GM23338 (cell line): ENCODE data around the gene MMP25. TPM values are rescaled to one million over a fixed set of nuclear protein-coding genes. Genes with fewer than 3 reads are reported as not detected.

ENCODE experiments used
- ATAC-seq: fragments of 200-7000 bp; cut with Tn5 transposase; 3 replicates; pipeline ENCODE4 v1.9.1; 2020
- DNase-seq: peaks from one replicate; pipeline ENCODE4 v3.0.0-alpha.2; 2015; ENCODE audit warnings: low spot score
- H2AFZ ChIP-seq: fragments of 200-600 bp; sonication (generic); 2 replicates; pipeline ENCODE4 v1.8.0; 2016; ENCODE audit warnings: antibody characterized with exemption, mild to moderate bottlenecking, moderate library complexity
- H3F3A ChIP-seq: fragments of 200-600 bp; sonication (generic); replicated peaks from 2 replicates; pipeline ENCODE4 v1.8.0; 2017; ENCODE audit warnings: antibody characterized with exemption, mixed run types, low read depth
- H3K27ac ChIP-seq: fragments of 200-600 bp; sonication (generic); 2 replicates; pipeline ENCODE4 v1.6.1; 2016; ENCODE audit warnings: low read depth
- H3K27me3 ChIP-seq: fragments of 200-600 bp; sonication (generic); 2 replicates; pipeline ENCODE4 v1.8.0; 2016; ENCODE audit warnings: mild to moderate bottlenecking, mixed run types, moderate library complexity; ENCODE audit not compliant: insufficient read depth
- H3K36me3 ChIP-seq: fragments of 200-600 bp; sonication (generic); 2 replicates; pipeline ENCODE4 v1.8.0; 2016; ENCODE audit warnings: mild to moderate bottlenecking; ENCODE audit not compliant: insufficient read depth
- H3K4me1 ChIP-seq: fragments of 200-600 bp; sonication (generic); 2 replicates; pipeline ENCODE4 v1.8.0; 2016; ENCODE audit warnings: mild to moderate bottlenecking, moderate library complexity; ENCODE audit not compliant: insufficient read depth
- H3K4me2 ChIP-seq: fragments of 200-600 bp; sonication (generic); 2 replicates; pipeline ENCODE4 v1.7.1; 2017; ENCODE audit warnings: mixed run types
- H3K4me3 ChIP-seq: fragments of 200-600 bp; sonication (generic); 2 replicates; pipeline ENCODE4 v1.6.1; 2016; ENCODE audit warnings: mixed run types
- H3K79me2 ChIP-seq: fragments of 200-600 bp; sonication (generic); replicated peaks from 2 replicates; pipeline ENCODE4 v1.8.0; 2017; ENCODE audit warnings: mild to moderate bottlenecking; ENCODE audit not compliant: insufficient read depth
- H3K9me2 ChIP-seq: fragments of 200-600 bp; sonication (generic); 2 replicates; pipeline ENCODE4 v1.8.0; 2017; ENCODE audit not compliant: insufficient read depth
- H4K20me1 ChIP-seq: fragments of 200-600 bp; sonication (generic); replicated peaks from 2 replicates; pipeline ENCODE4 v1.8.0; 2017; ENCODE audit warnings: mild to moderate bottlenecking; ENCODE audit not compliant: insufficient read depth
- H3K27ac Mint-ChIP-seq: 2 replicates; pipeline ENCODE4 v1.8.0; 2020; ENCODE audit warnings: inconsistent platforms, mild to moderate bottlenecking, moderate library complexity, mixed read lengths
- H3K27me3 Mint-ChIP-seq: 3 replicates; pipeline ENCODE4 v1.8.0; 2022; ENCODE audit warnings: low read depth, mild to moderate bottlenecking, moderate library complexity, mixed read lengths, inconsistent platforms; ENCODE audit not compliant: insufficient read depth, poor library complexity
- H3K36me3 Mint-ChIP-seq: 3 replicates; pipeline ENCODE4 v1.8.0; 2021; ENCODE audit warnings: low read depth, mild to moderate bottlenecking, inconsistent platforms, moderate library complexity, mixed read lengths
- H3K4me1 Mint-ChIP-seq: 3 replicates; pipeline ENCODE4 v1.8.0; 2020; ENCODE audit warnings: mild to moderate bottlenecking, inconsistent platforms, mixed read lengths
- H3K4me3 Mint-ChIP-seq: 3 replicates; pipeline ENCODE4 v1.8.0; 2021; ENCODE audit warnings: moderate library complexity, mild to moderate bottlenecking, inconsistent platforms, mixed read lengths
- H3K9me3 Mint-ChIP-seq: 3 replicates; pipeline ENCODE4 v1.8.0; 2020; ENCODE audit warnings: moderate library complexity, mild to moderate bottlenecking, inconsistent platforms, mixed read lengths
- CREB1 ChIP-seq: fragments of 250-450 bp; sonication (Bioruptor Pico); IDR thresholded peaks from 2 replicates; pipeline ENCODE4 v1.5.0; 2020; ENCODE audit warnings: low read depth, mild to moderate bottlenecking, moderate library complexity
- EZH2phosphoT487 ChIP-seq: fragments of 200-600 bp; sonication (generic); IDR thresholded peaks from one replicate; pipeline ENCODE4 v1.8.1; 2018; ENCODE audit warnings: antibody characterized with exemption; ENCODE audit not compliant: unreplicated experiment
- JUNB ChIP-seq: IDR thresholded peaks from one replicate; pipeline ENCODE4 v1.6.1; 2016; ENCODE audit warnings: antibody characterized with exemption; ENCODE audit not compliant: unreplicated experiment
- POLR2AphosphoS5 ChIP-seq: IDR thresholded peaks from 2 replicates; pipeline ENCODE4 v1.6.1; 2016; ENCODE audit warnings: antibody characterized with exemption, low read depth
- REST ChIP-seq: IDR thresholded peaks from one replicate; pipeline ENCODE4 v1.6.1; 2018; ENCODE audit warnings: antibody characterized with exemption; ENCODE audit not compliant: unreplicated experiment
- ZNF114 ChIP-seq: fragments of 250-450 bp; sonication (Bioruptor Pico); IDR thresholded peaks from 2 replicates; pipeline ENCODE4 v1.5.0; 2020; ENCODE audit warnings: mild to moderate bottlenecking, moderate library complexity
- ZNF462 ChIP-seq: fragments of 250-450 bp; sonication (Bioruptor Pico); IDR thresholded peaks from 2 replicates; pipeline ENCODE4 v1.5.0; 2020; ENCODE audit warnings: mild to moderate bottlenecking, moderate library complexity
- polyA plus RNA-seq: library from polyadenylated mRNA; unstranded; fragments of >200 nt; fragmentation: Nextera tagmentation; extraction: Ambion mirVana; gene quantifications from 2 replicates; pipeline ENCODE4 v1.2.1, GENCODE V29; 2016
- total RNA-seq: library from RNA; depleted of rRNA; stranded (reverse); fragments of >200 nt; shearing (Covaris generic); gene quantifications from 2 replicates; pipeline ENCODE4 v1.2.3, GENCODE V29; 2014

MMP25 gene
- total and polyA plus RNA-seq, 2 experiments from 2014 or later, result 7.7 to 15.9 TPM

- TF ChIP-seq ZNF462 (CRISPR knock-in tag) (no peak), EZH2phosphoT487 (no peak), CREB1 (no peak), POLR2AphosphoS5 (no peak), JUNB (no peak)
Measured at GRCh38 chr16:3027489-3027795, 18.9 kb upstream of the MMP25 start (continued).

- Histone ChIP-seq H3K4me1 (peaks cover 27% of the 10 kb centered on the region), H3K36me3 (no peaks in the 10 kb centered on the region), H3K27ac (peak overlapping the region; percentile 84; the same call in 1 of the 2 replicates), H3K79me2 (no peaks in the 10 kb centered on the region; the same call in 1 of the 2 replicates), H3K9me2 (no peaks in the 10 kb centered on the region), H3K27me3 (peaks cover 16% of the 10 kb centered on the region), H4K20me1 (peaks cover 21% of the 10 kb centered on the region), H3K4me3 (peak overlapping the region; percentile 51), H3F3A (peaks cover 48% of the 10 kb centered on the region), H2AFZ (no peak overlapping the region), H3K4me2 (peak overlapping the region; percentile 77)
- Mint-ChIP-seq H3K4me3 (peak overlapping the region; percentile 34; the same call in 2 of the 3 replicates), H3K27ac (no peak overlapping the region), H3K27me3 (peaks cover 33% of the 10 kb centered on the region), H3K36me3 (peaks cover 46% of the 10 kb centered on the region), H3K4me1 (peaks cover 29% of the 10 kb centered on the region), H3K9me3 (no peaks in the 10 kb centered on the region; the same call in 1 of the 3 replicates)
- ATAC-seq, result peak; percentile 54
- peak; percentile 92 for DNase-seq
- TF ChIP-seq ZNF114 (CRISPR knock-in tag), result no peak
- TF ChIP-seq CREB1, result peak; percentile 29; the same call in 1 of the 2 replicates
- TF ChIP-seq JUNB, result no peak
- no peak for TF ChIP-seq REST
- no peak for TF ChIP-seq EZH2phosphoT487
- peak; percentile 82 for TF ChIP-seq POLR2AphosphoS5
Measured at GRCh38 chr16:3027983-3028715, 18.2 kb upstream of the MMP25 start.
